ENCODE results near the gene C4orf46. TPM values are rescaled to one million over a fixed set of nuclear protein-coding genes. Genes with fewer than 3 reads are reported as not detected.

C4orf46 gene
- total RNA-seq, 1 donor from 2014 or later: 101 TPM

DNA sequence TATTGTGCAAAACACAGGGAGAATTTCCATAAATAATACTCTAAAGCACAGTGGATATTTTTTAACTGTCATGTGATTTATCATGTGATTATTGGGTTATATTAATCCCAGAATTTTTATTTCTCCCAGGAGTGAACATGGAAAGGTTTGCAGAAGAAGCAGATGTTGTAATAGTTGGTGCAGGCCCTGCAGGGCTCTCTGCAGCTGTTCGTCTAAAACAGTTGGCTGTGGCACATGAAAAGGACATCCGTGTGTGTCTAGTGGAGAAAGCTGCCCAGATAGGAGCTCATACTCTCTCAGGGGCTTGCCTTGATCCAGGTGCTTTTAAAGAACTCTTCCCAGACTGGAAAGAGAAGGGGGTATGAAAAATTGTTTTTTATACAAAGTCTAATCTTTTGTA, 10.4 kb upstream of the C4orf46 start:
- no peaks in the 10 kb centered on the region for H3K36me3 ChIP-seq
- no peak overlapping the region for H3K27ac Mint-ChIP-seq
- H4K20me1 ChIP-seq (ENCODE audit: low read depth): no peaks in the 10 kb centered on the region
- H3K4me3 ChIP-seq: no peak overlapping the region
- no peak overlapping the region for H3K9ac ChIP-seq
- DNase-seq (ENCODE audit: low spot score): no peak
- TF ChIP-seq, protein P1, sequence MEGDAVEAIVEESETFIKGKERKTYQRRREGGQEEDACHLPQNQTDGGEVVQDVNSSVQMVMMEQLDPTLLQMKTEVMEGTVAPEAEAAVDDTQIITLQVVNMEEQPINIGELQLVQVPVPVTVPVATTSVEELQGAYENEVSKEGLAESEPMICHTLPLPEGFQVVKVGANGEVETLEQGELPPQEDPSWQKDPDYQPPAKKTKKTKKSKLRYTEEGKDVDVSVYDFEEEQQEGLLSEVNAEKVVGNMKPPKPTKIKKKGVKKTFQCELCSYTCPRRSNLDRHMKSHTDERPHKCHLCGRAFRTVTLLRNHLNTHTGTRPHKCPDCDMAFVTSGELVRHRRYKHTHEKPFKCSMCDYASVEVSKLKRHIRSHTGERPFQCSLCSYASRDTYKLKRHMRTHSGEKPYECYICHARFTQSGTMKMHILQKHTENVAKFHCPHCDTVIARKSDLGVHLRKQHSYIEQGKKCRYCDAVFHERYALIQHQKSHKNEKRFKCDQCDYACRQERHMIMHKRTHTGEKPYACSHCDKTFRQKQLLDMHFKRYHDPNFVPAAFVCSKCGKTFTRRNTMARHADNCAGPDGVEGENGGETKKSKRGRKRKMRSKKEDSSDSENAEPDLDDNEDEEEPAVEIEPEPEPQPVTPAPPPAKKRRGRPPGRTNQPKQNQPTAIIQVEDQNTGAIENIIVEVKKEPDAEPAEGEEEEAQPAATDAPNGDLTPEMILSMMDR (IDR thresholded peaks at IDR 0.05): no peak
- TF ChIP-seq EZH2phosphoT487 (IDR thresholded peaks at IDR 0.05): no peak
- TF ChIP-seq EZH2 (IDR thresholded peaks at IDR 0.05): no peak
- no peaks in the 10 kb centered on the region for H3K27me3 Mint-ChIP-seq (ENCODE audit: insufficient read depth, low read depth)
- no peaks in the 10 kb centered on the region for H3F3A ChIP-seq (ENCODE audit: low read depth)
- H3K27ac ChIP-seq: no peak overlapping the region
- no peaks in the 10 kb centered on the region for H3K79me2 ChIP-seq (ENCODE audit: low read depth)
- H3K4me2 ChIP-seq: no peak overlapping the region
- no peak overlapping the region for H2AFZ ChIP-seq (replicated peaks)
- H3K4me1 ChIP-seq: no peaks in the 10 kb centered on the region
- H3K4me3 Mint-ChIP-seq: no peak overlapping the region
- H3K36me3 Mint-ChIP-seq: no peaks in the 10 kb centered on the region
- no peaks in the 10 kb centered on the region for H3K4me1 Mint-ChIP-seq
- H3K9me3 Mint-ChIP-seq: no peaks in the 10 kb centered on the region
- no peaks in the 10 kb centered on the region for H3K27me3 ChIP-seq
- H3K9me3 ChIP-seq (ENCODE audit: low read depth): no peaks in the 10 kb centered on the region

DNA sequence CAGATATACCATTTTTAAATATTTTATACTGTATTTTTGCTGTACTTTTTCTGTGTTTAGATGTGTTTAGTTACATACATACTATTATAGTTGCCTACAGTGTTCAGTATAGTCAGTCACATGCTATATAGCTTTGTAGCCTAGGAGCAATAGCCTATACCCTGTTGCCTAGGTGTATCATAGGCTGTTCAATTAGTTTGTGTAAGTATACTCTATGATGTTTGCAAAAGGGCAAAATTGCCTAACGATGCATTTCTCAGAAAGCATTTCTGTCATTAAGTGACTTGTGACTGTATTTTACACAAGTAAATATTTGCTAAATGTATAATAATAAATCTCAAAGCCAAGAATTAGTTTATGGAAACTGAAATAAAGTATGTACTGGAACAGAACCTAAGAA, 9.9 kb upstream of the C4orf46 start:
- Histone ChIP-seq H3K79me2 (ENCODE audit: low read depth) (no peaks in the 10 kb centered on the region), H4K20me1 (ENCODE audit: low read depth) (no peaks in the 10 kb centered on the region), H3K27me3 (no peaks in the 10 kb centered on the region), H3K4me3 (no peak overlapping the region), H3K36me3 (no peaks in the 10 kb centered on the region), H3K27ac (no peak overlapping the region), H3K9ac (no peak overlapping the region), H3K4me2 (no peak overlapping the region), H2AFZ (replicated peaks) (no peak overlapping the region), H3K9me3 (ENCODE audit: low read depth) (no peaks in the 10 kb centered on the region), H3F3A (ENCODE audit: low read depth) (no peaks in the 10 kb centered on the region), H3K4me1 (no peaks in the 10 kb centered on the region)
- Mint-ChIP-seq H3K27me3 (ENCODE audit: insufficient read depth, low read depth) (no peaks in the 10 kb centered on the region), H3K4me1 (no peaks in the 10 kb centered on the region), H3K36me3 (no peaks in the 10 kb centered on the region), H3K9me3 (no peaks in the 10 kb centered on the region), H3K4me3 (no peak overlapping the region), H3K27ac (no peak overlapping the region)
- DNase-seq (ENCODE audit: low spot score): no peak
- TF ChIP-seq EZH2 (IDR thresholded peaks at IDR 0.05): no peak
- TF ChIP-seq, protein P1 (IDR thresholded peaks at IDR 0.05): no peak
- TF ChIP-seq EZH2phosphoT487 (IDR thresholded peaks at IDR 0.05): no peak

DNA sequence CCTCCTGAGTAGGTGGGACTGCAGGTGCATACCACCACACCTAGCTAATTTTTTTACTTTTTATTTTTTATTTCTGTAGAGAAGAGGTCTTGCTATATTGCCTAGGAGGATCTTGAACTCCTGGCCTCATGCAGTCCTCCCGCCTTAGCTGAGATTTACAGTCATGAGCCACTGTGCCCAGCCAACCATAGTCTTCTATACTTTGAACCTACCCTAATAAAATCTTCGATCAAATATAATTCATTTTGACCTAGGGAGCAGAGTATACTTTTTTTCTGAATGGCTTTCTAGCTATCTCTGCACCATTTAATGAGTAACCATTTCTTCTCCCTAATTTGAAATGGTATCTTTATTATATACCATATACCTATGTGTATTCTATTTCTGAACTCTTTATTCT, 7.1 kb upstream of the C4orf46 start:
- no peak overlapping the region for H3K27ac ChIP-seq
- Mint-ChIP-seq H3K36me3 (no peaks in the 10 kb centered on the region), H3K9me3 (no peaks in the 10 kb centered on the region), H3K27me3 (ENCODE audit: insufficient read depth, low read depth) (no peaks in the 10 kb centered on the region), H3K4me3 (no peak overlapping the region), H3K4me1 (no peaks in the 10 kb centered on the region), H3K27ac (no peak overlapping the region)
- H3K4me3 ChIP-seq: no peak overlapping the region
- no peaks in the 10 kb centered on the region for H3F3A ChIP-seq (ENCODE audit: low read depth)
- H3K9ac ChIP-seq: no peak overlapping the region
- no peak overlapping the region for H2AFZ ChIP-seq (replicated peaks)
- no peak for TF ChIP-seq EZH2 (IDR thresholded peaks at IDR 0.05)
- no peaks in the 10 kb centered on the region for H3K27me3 ChIP-seq
- H3K36me3 ChIP-seq: no peaks in the 10 kb centered on the region
- no peaks in the 10 kb centered on the region for H3K9me3 ChIP-seq (ENCODE audit: low read depth)
- DNase-seq (ENCODE audit: low spot score): no peak
- no peak overlapping the region for H3K4me2 ChIP-seq
- H3K79me2 ChIP-seq (ENCODE audit: low read depth): no peaks in the 10 kb centered on the region
- no peaks in the 10 kb centered on the region for H3K4me1 ChIP-seq
- no peaks in the 10 kb centered on the region for H4K20me1 ChIP-seq (ENCODE audit: low read depth)

DNA sequence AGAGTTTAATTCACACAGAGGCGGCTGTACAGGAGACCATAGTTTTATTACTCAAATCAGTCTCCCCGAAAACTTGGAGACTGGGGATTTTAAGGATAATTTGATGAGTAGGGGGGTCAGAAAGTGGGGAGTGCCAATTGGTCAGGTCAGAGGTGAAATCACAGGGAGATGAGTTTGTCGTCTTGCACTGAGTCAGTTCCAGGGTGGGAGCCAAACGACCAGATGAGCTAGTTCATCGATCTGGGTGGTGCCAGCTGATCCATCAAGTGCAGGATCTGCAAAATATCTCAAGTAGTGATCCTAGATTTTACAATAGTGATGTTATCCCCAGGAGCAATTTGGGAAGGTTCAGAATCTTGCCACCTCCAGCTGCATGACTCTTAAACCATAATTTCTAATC, 4.4 kb upstream of the C4orf46 start:
- Histone ChIP-seq H4K20me1 (ENCODE audit: low read depth) (no peaks in the 10 kb centered on the region), H3K4me1 (no peaks in the 10 kb centered on the region), H2AFZ (replicated peaks) (no peak overlapping the region), H3K4me2 (no peak overlapping the region), H3K79me2 (ENCODE audit: low read depth) (peaks cover 6% of the 10 kb centered on the region), H3K36me3 (no peaks in the 10 kb centered on the region), H3K9me3 (ENCODE audit: low read depth) (no peaks in the 10 kb centered on the region), H3K4me3 (no peak overlapping the region), H3K9ac (no peak overlapping the region), H3K27me3 (no peaks in the 10 kb centered on the region), H3K27ac (no peak overlapping the region), H3F3A (ENCODE audit: low read depth) (peaks cover 13% of the 10 kb centered on the region)
- DNase-seq (ENCODE audit: low spot score): no peak
- no peak for TF ChIP-seq EZH2 (IDR thresholded peaks at IDR 0.05)
- peaks cover 6% of the 10 kb centered on the region for H3K27me3 Mint-ChIP-seq (ENCODE audit: insufficient read depth, low read depth)
- no peak overlapping the region for H3K27ac Mint-ChIP-seq
- H3K9me3 Mint-ChIP-seq: no peaks in the 10 kb centered on the region
- peaks cover 3% of the 10 kb centered on the region for H3K4me1 Mint-ChIP-seq
- H3K36me3 Mint-ChIP-seq: no peaks in the 10 kb centered on the region
- no peak overlapping the region for H3K4me3 Mint-ChIP-seq
